HG03103 (cell line): Measurements from ENCODE around the gene UBE2E1.
"Not testable (repeated sequence)": the region's sequence is repeated elsewhere in the genome, so short reads cannot be mapped to it uniquely, and the experiment has no call there.

Source experiments
- ATAC-seq: cut with Tn5 transposase; IDR thresholded peaks from one replicate; pipeline ENCODE4 v1.9.1; 2021; ENCODE audit warnings: low read depth; ENCODE audit not compliant: unreplicated experiment

Gene UBE2E1

GRCh38 chr3:23874359-23875112 lies 68.8 kb downstream of the UBE2E1 start:
- no peak for ATAC-seq

- no peak for ATAC-seq
Measured at GRCh38 chr3:23875113-23875725, 69.5 kb downstream of the UBE2E1 start.

GRCh38 chr3:23876923-23877322 lies 71.2 kb downstream of the UBE2E1 start:
- no peak for ATAC-seq

GRCh38 chr3:23877329-23877980 lies 71.7 kb downstream of the UBE2E1 start:
- no peak for ATAC-seq

- no peak for ATAC-seq
Measured at GRCh38 chr3:23879485-23879884, 73.7 kb downstream of the UBE2E1 start.

- ATAC-seq, result no peak
Measured at GRCh38 chr3:23880703-23881339, 75.1 kb downstream of the UBE2E1 start.

- not testable (repeated sequence) for ATAC-seq
Measured at GRCh38 chr3:23881993-23882392, 76.2 kb downstream of the UBE2E1 start.

- no peak for ATAC-seq
Measured at GRCh38 chr3:23882487-23882918, 76.7 kb downstream of the UBE2E1 start.

- ATAC-seq, result no peak
Measured at GRCh38 chr3:23884481-23884880, 78.7 kb downstream of the UBE2E1 start.

- no peak for ATAC-seq
Measured at GRCh38 chr3:23885210-23885609, 79.5 kb downstream of the UBE2E1 start.

- no peak for ATAC-seq
Measured at GRCh38 chr3:23886311-23886710, 80.6 kb downstream of the UBE2E1 start.

- ATAC-seq, result no peak
Measured at GRCh38 chr3:23888617-23889228, 83.0 kb downstream of the UBE2E1 start.

- ATAC-seq, result no peak
Measured at GRCh38 chr3:23889386-23889785, 83.6 kb downstream of the UBE2E1 start.

- ATAC-seq, result no peak
Measured at GRCh38 chr3:23889950-23890349, 84.2 kb downstream of the UBE2E1 start.

- ATAC-seq, result no peak
Measured at GRCh38 chr3:23894254-23895061, 88.7 kb downstream of the UBE2E1 start.

- ATAC-seq, result no peak
Measured at GRCh38 chr3:23895181-23895580, 89.4 kb downstream of the UBE2E1 start.

- no peak for ATAC-seq
Measured at GRCh38 chr3:23900744-23901143, 95.0 kb downstream of the UBE2E1 start.

GRCh38 chr3:23904545-23904944 lies 98.8 kb downstream of the UBE2E1 start:
- no peak for ATAC-seq

- ATAC-seq, result no peak
Measured at GRCh38 chr3:23909341-23909740, 103.6 kb downstream of the UBE2E1 start.

GRCh38 chr3:23911397-23911796 lies 105.6 kb downstream of the UBE2E1 start:
- ATAC-seq, result no peak
